Lower leg skin (tissue), 4 donors: ENCODE data around the gene MEGF8. TPM values are rescaled to one million over a fixed set of nuclear protein-coding genes. Genes with fewer than 3 reads are reported as not detected.

Experiments
- DNase-seq, 2 donors: peaks; one replicate each; pipeline ENCODE4 v3.0.0-alpha.2; 2019; ENCODE audit warnings: low spot score in 2 of 2
- H3K4me3 ChIP-seq: fragments of 200-600 bp; sonication (generic); 2 replicates; pipeline ENCODE4 v1.5.1; 2017; ENCODE audit warnings: mild to moderate bottlenecking, low read depth; ENCODE audit not compliant: poor library complexity, severe bottlenecking
- CTCF ChIP-seq, 3 donors: fragments of 450-650 bp; IDR thresholded peaks; one replicate each; pipeline ENCODE4 v1.5.1; 2016; ENCODE audit warnings: antibody characterized with exemption in 3 of 3, mild to moderate bottlenecking in 3 of 3, moderate library complexity in 2 of 3
- POLR2A ChIP-seq, 2 donors: fragments of 450-650 bp; IDR thresholded peaks; one replicate each; pipeline ENCODE4 v1.6.1; 2016 to 2017; ENCODE audit warnings: antibody characterized with exemption in 2 of 2, mild to moderate bottlenecking in 1 of 2, moderate library complexity in 1 of 2
- WGBS, 2 donors: methylation state at CpG; one replicate each; pipeline ENCODE4 v1.1.5; 2018; 5-methylcytosine and 5-hydroxymethylcytosine counted together
- intact Hi-C: fragments of 100-400 bp; cut with DNase I; formaldehyde crosslinking; loops from one replicate; pipeline ENCODE4 v1.15.0; 2023; ENCODE audit warnings: low total_unique reads
- total RNA-seq, 4 donors: library from RNA; depleted of rRNA; stranded (reverse); fragments of >200 nt; gene quantifications; one replicate each; pipeline ENCODE4 v1.1.0, GENCODE V29; 2016

Gene MEGF8
- total RNA-seq, 4 donors from 2014 or later, result 6.1 to 14.1 (median 12.0) TPM

GRCh38 chr19:42278452-42279154, 46.8 kb upstream of the MEGF8 start:
- DNase-seq, result peak in 1 of 2 donors; percentile 85
- H3K4me3 ChIP-seq, result no peak overlapping the region
- 49 to 54% methylated on average over 5 of the region's 5 CpGs for WGBS, 2 donors
- TF ChIP-seq CTCF (IDR thresholded peaks at IDR 0.05), result no peak
- TF ChIP-seq POLR2A (IDR thresholded peaks at IDR 0.05), result no peak
- intact Hi-C loops, result no loop called here

- WGBS, 2 donors, result 3 to 5% methylated on average over 6 of the region's 6 CpGs
- DNase-seq, result no peak
- intact Hi-C loops, result no loop called here
- no peak overlapping the region for H3K4me3 ChIP-seq
- TF ChIP-seq POLR2A (IDR thresholded peaks at IDR 0.05), result no peak
- TF ChIP-seq CTCF (IDR thresholded peaks at IDR 0.05), result no peak
Observed at GRCh38 chr19:42279155-42279901, 46.1 kb upstream of the MEGF8 start.

- DNase-seq, result peak; percentile 92 to 99
- intact Hi-C loops, result no loop called here
- TF ChIP-seq CTCF (IDR thresholded peaks at IDR 0.05), result peak in 1 of 3 donors; percentile 67
- TF ChIP-seq POLR2A (IDR thresholded peaks at IDR 0.05), result no peak
- H3K4me3 ChIP-seq, result peak overlapping the region; percentile 60
- WGBS, 2 donors, result 1% methylated on average over 26 to 72 of the region's 89 CpGs
Observed at GRCh38 chr19:42279902-42280814, 45.3 kb upstream of the MEGF8 start.

- intact Hi-C loops, result no loop called here
- H3K4me3 ChIP-seq, result no peak overlapping the region
- 1% methylated on average over 11 to 18 of the region's 20 CpGs for WGBS, 2 donors
- DNase-seq, result peak; percentile 63 to 92
- no peak for TF ChIP-seq POLR2A (IDR thresholded peaks at IDR 0.05)
- TF ChIP-seq CTCF (IDR thresholded peaks at IDR 0.05), result no peak
Observed at GRCh38 chr19:42280815-42281145, 44.7 kb upstream of the MEGF8 start.

GRCh38 chr19:42281146-42281826, 44.1 kb upstream of the MEGF8 start:
- WGBS, 2 donors, result 2 to 6% methylated on average over 8 to 23 of the region's 25 CpGs
- intact Hi-C loops, result no loop called here
- TF ChIP-seq POLR2A (IDR thresholded peaks at IDR 0.05), result no peak
- no peak for TF ChIP-seq CTCF (IDR thresholded peaks at IDR 0.05)
- DNase-seq, result peak; percentile 84 to 96
- no peak overlapping the region for H3K4me3 ChIP-seq
